ENCODE data around the gene EFNA4.

Gene EFNA4

GRCh38 chr1:155052439-155053395, 10.8 kb upstream of the EFNA4 start:
- DNase-seq, result peak; percentile 27

- DNase-seq, result no peak
Observed at GRCh38 chr1:155053531-155054105, 9.9 kb upstream of the EFNA4 start.

GRCh38 chr1:155057104-155057503, 6.4 kb upstream of the EFNA4 start:
- DNase-seq, result no peak

GRCh38 chr1:155057788-155058211, 5.7 kb upstream of the EFNA4 start:
- no peak for DNase-seq

- no peak for DNase-seq
Observed at GRCh38 chr1:155060736-155061135, 2.8 kb upstream of the EFNA4 start.

- peak; percentile 96 for DNase-seq
Observed at GRCh38 chr1:155061381-155062150, 2.0 kb upstream of the EFNA4 start.

GRCh38 chr1:155062151-155062686, 1.3 kb upstream of the EFNA4 start:
- DNase-seq, result no peak

GRCh38 chr1:155062702-155063411, 683 bp upstream of the EFNA4 start:
- DNase-seq, result peak; percentile 78

- DNase-seq, result peak; percentile 46
Observed at GRCh38 chr1:155064111-155064831, 731 bp downstream of the EFNA4 start.

- no peak for DNase-seq
Observed at GRCh38 chr1:155064832-155065429, 1.4 kb downstream of the EFNA4 start.

GRCh38 chr1:155066777-155067176, 3.2 kb downstream of the EFNA4 start:
- no peak for DNase-seq

GRCh38 chr1:155068599-155068998, 5.1 kb downstream of the EFNA4 start:
- no peak for DNase-seq

GRCh38 chr1:155069551-155070157, 6.1 kb downstream of the EFNA4 start:
- DNase-seq, result no peak

- no peak for DNase-seq
Observed at GRCh38 chr1:155070158-155070621, 6.7 kb downstream of the EFNA4 start.

GRCh38 chr1:155070721-155071569, 7.4 kb downstream of the EFNA4 start:
- peak; percentile 83 for DNase-seq

- no peak for DNase-seq
Observed at GRCh38 chr1:155071701-155072100, 8.2 kb downstream of the EFNA4 start.

- DNase-seq, result no peak
Observed at GRCh38 chr1:155072531-155073289, 9.2 kb downstream of the EFNA4 start.

GRCh38 chr1:155073377-155074242, 10.1 kb downstream of the EFNA4 start:
- DNase-seq, result no peak
